Measurements from ENCODE around the gene CDC42SE2. TPM values are rescaled to one million over a fixed set of nuclear protein-coding genes. Genes with fewer than 3 reads are reported as not detected.

The CDC42SE2 gene
- total RNA-seq, 2 donors from 2014 or later, result 51.0 to 63.5 TPM

GRCh38 chr5:131436081-131436480 lies 172.2 kb downstream of the CDC42SE2 start:
- DNase-seq (ENCODE audit: low spot score), result peak; percentile 54
- WGBS, result 30% methylated on average over 2 of the region's 2 CpGs

GRCh38 chr5:131441184-131441583 lies 177.3 kb downstream of the CDC42SE2 start:
- intact Hi-C loops (cut with DNase I), result no loop called here

More at GRCh38 chr5:131436081-131436480, 172.2 kb downstream of the CDC42SE2 start:
- Histone ChIP-seq H3K27me3 (replicated peaks; ENCODE audit: insufficient read depth) (no peaks in the 10 kb centered on the region), H3K36me3 (no peaks in the 10 kb centered on the region), H3K4me1 (replicated peaks) (peaks cover 6% of the 10 kb centered on the region), H3K9me3 (no peaks in the 10 kb centered on the region), H3K4me3 (no peak overlapping the region), H3K27ac (peak overlapping the region; percentile 12 to 69)
- intact Hi-C loops (cut with DNase I), result no loop called here
- TF ChIP-seq POLR2AphosphoS5 (IDR thresholded peaks at IDR 0.05) (peak; percentile 51), POLR2A (IDR thresholded peaks at IDR 0.05) (no peak), CTCF (IDR thresholded peaks at IDR 0.05) (no peak)

More at GRCh38 chr5:131441184-131441583, 177.3 kb downstream of the CDC42SE2 start:
- no peak for DNase-seq (ENCODE audit: low spot score)
- Histone ChIP-seq H3K4me3 (no peak overlapping the region), H3K27me3 (replicated peaks; ENCODE audit: insufficient read depth) (no peaks in the 10 kb centered on the region), H3K9me3 (no peaks in the 10 kb centered on the region), H3K27ac (no peak overlapping the region), H3K36me3 (peaks cover 0 to under 1% of the 10 kb centered on the region in 2 donors), H3K4me1 (replicated peaks) (peaks cover 4% of the 10 kb centered on the region)
- 75% methylated on average over 2 of the region's 2 CpGs for whole genome bisulfite sequencing
- TF ChIP-seq POLR2AphosphoS5 (IDR thresholded peaks at IDR 0.05) (no peak), POLR2A (IDR thresholded peaks at IDR 0.05) (no peak), CTCF (IDR thresholded peaks at IDR 0.05) (no peak)

Small RNA genes lying within 50 kb of the gene (small RNA-seq; reads per million reads assigned to genes)
- 0 reads per million in 2 donors for gene AC004777.1
- 0 reads per million in 2 donors for gene RF02271

Other genes with a start within 250 kb of the CDC42SE2 start
- gene HINT1, start 98.8 kb upstream of the CDC42SE2 start, total RNA-seq, result 100 to 1,000 TPM; 121 to 328 TPM
- gene LYRM7, start 93.1 kb upstream of the CDC42SE2 start, total RNA-seq, result 1 to 10 TPM; 6.3 to 7.6 TPM